ENCODE results near the gene RGS9BP.
"Not testable (repeated sequence)": the region's sequence is repeated elsewhere in the genome, so short reads cannot be mapped to it uniquely, and the experiment has no call there.

Gene RGS9BP

GRCh38 chr19:32700129-32700528 lies 24.5 kb downstream of the RGS9BP start:
- not testable (repeated sequence) for DNase-seq

- DNase-seq = no peak
These were observed 26.4 kb downstream of the RGS9BP start for GRCh38 chr19:32702010-32702409.

- not testable (repeated sequence) for DNase-seq
These were observed 28.4 kb downstream of the RGS9BP start for GRCh38 chr19:32704006-32704405.

GRCh38 chr19:32708457-32708856 lies 32.8 kb downstream of the RGS9BP start:
- peak in 1 of 2 donors; percentile 31 for DNase-seq

GRCh38 chr19:32709032-32709431 lies 33.4 kb downstream of the RGS9BP start:
- DNase-seq = no peak

- DNase-seq = no peak
These were observed 36.1 kb downstream of the RGS9BP start for GRCh38 chr19:32711747-32712146.

GRCh38 chr19:32716203-32716602 lies 40.6 kb downstream of the RGS9BP start:
- DNase-seq = not testable (repeated sequence)

- DNase-seq = no peak
These were observed 41.8 kb downstream of the RGS9BP start for GRCh38 chr19:32717496-32717895.

GRCh38 chr19:32718286-32718685 lies 42.6 kb downstream of the RGS9BP start:
- DNase-seq = no peak

GRCh38 chr19:32719611-32720059 lies 44.0 kb downstream of the RGS9BP start, which contains the start of gene TDRD12:
TSS of gene TDRD12 (plus strand) at chr19:32719767. CDS start at chr19:32720073, 306 bp downstream.
- peak in 1 of 2 donors; percentile 15 for DNase-seq

- no peak for DNase-seq
These were observed 44.7 kb downstream of the RGS9BP start for GRCh38 chr19:32720216-32720935.

- no peak for DNase-seq
These were observed 45.2 kb downstream of the RGS9BP start for GRCh38 chr19:32720936-32721250.

All from stimulated activated CD4-positive, alpha-beta T cell treated with anti-CD3 and anti-CD28 coated beads, Interleukin-2, amount 100 ng/mL, for 24 hours (primary cell).